Endothelial cell of umbilical vein (primary cell): Measurements from ENCODE around the gene AJM1. TPM values are rescaled to one million over a fixed set of nuclear protein-coding genes. Genes with fewer than 3 reads are reported as not detected.

Experiments
- BruUV-seq: library from RNA; stranded (reverse); fragments of 400-500 nt; replicated peaks from 2 replicates; lab custom pipeline; 2021; lab: Mats Ljungman, UMichigan
- CTCF ChIA-PET: fragments of 300-600, 350-600 bp; sonication (Branson Sonifier 250); formaldehyde crosslinking; loops from one replicate; lab custom pipeline; 2021; ENCODE audit warnings: antibody characterized with exemption, inconsistent platforms; lab: Charles Lee
- POLR2A ChIA-PET: fragments of 300-600, 350-600 bp; sonication (Branson Sonifier 250); formaldehyde crosslinking; loops from one replicate; lab custom pipeline; 2021; ENCODE audit warnings: antibody characterized with exemption, inconsistent platforms; lab: Charles Lee
- DNase-seq: peaks from one replicate; pipeline ENCODE4 v3.0.0-alpha.2; 2011; ENCODE audit warnings: low read depth, low spot score
- FAIRE-seq: peaks from 2 replicates; lab custom pipeline; 2011; peaks lifted over from hg19 to GRCh38; lab: Jason Lieb, UNC
- H2AFZ ChIP-seq: 2 replicates; pipeline ENCODE4 v1.6.0; 2012; ENCODE audit warnings: low read depth, low read length, control low read depth, inconsistent platforms
- H3K27ac ChIP-seq: 2 replicates; pipeline ENCODE4 v1.5.1; 2011; ENCODE audit warnings: low read depth, mild to moderate bottlenecking, control low read depth, low read length, moderate library complexity; ENCODE audit not compliant: insufficient read depth
- H3K27me3 ChIP-seq, 2 experiments: 2 replicates each; pipeline versions ENCODE4 v1.6.0 to v1.6.1; 2011; ENCODE audit warnings: low read length in 2 of 2, mixed read lengths in 1 of 2; ENCODE audit not compliant: control insufficient read depth in 2 of 2, insufficient read depth in 2 of 2
- H3K36me3 ChIP-seq, 2 experiments: 2 replicates in 1 of 2; 3 replicates in 1 of 2; pipeline ENCODE4 v1.5.1; 2011; ENCODE audit warnings: low read length in 2 of 2, mild to moderate bottlenecking in 1 of 2, moderate library complexity in 1 of 2; ENCODE audit not compliant: control insufficient read depth in 2 of 2, insufficient read depth in 2 of 2; ENCODE audit errors: extremely low read depth in 1 of 2
- H3K4me1 ChIP-seq: 3 replicates; pipeline ENCODE4 v1.5.1; 2011; ENCODE audit warnings: mild to moderate bottlenecking, low read length; ENCODE audit not compliant: control insufficient read depth, insufficient read depth; ENCODE audit errors: extremely low read depth
- H3K4me2 ChIP-seq: 2 replicates; pipeline ENCODE4 v1.6.1; 2011; ENCODE audit warnings: low read length, control low read depth, mixed read lengths; ENCODE audit not compliant: insufficient read depth
- H3K4me3 ChIP-seq, 3 experiments: fragments of 200-600 bp in 1 of 3; sonication (generic), shearing (Covaris generic) in 1 of 3; replicated peaks in 1 of 3; 2 replicates each; pipeline ENCODE4 v1.5.1; 2011 to 2016; ENCODE audit warnings: control low read depth in 3 of 3, low read length in 3 of 3, mild to moderate bottlenecking in 2 of 3, inconsistent platforms in 1 of 3, low read depth in 1 of 3, moderate library complexity in 1 of 3; ENCODE audit not compliant: insufficient read depth in 1 of 3
- H3K79me2 ChIP-seq: 2 replicates; pipeline ENCODE4 v1.6.0; 2012; ENCODE audit warnings: low read length, inconsistent platforms; ENCODE audit not compliant: control insufficient read depth, insufficient read depth
- H3K9ac ChIP-seq: replicated peaks from 2 replicates; pipeline ENCODE3; 2011; ENCODE audit warnings: low read length, control low read depth; ENCODE audit not compliant: insufficient read depth; ENCODE audit errors: extremely low read depth
- H3K9me1 ChIP-seq: replicated peaks from 3 replicates; pipeline ENCODE4 v1.6.0; 2011; ENCODE audit warnings: mild to moderate bottlenecking, low read length; ENCODE audit not compliant: control insufficient read depth, insufficient read depth; ENCODE audit errors: extremely low read depth
- H3K9me3 ChIP-seq: replicated peaks from 2 replicates; pipeline ENCODE4 v1.5.1; 2012; ENCODE audit warnings: low read length, inconsistent platforms; ENCODE audit not compliant: control insufficient read depth, insufficient read depth
- H4K20me1 ChIP-seq: replicated peaks from 2 replicates; pipeline ENCODE3; 2011; ENCODE audit warnings: mild to moderate bottlenecking, low read length; ENCODE audit not compliant: control insufficient read depth, insufficient read depth; ENCODE audit errors: extremely low read depth
- CTCF ChIP-seq, 2 donors: IDR thresholded peaks; 1 replicate in 1 of 2; 2 replicates in 1 of 2; pipeline ENCODE4 v1.5.1; 2011; ENCODE audit warnings: low read length in 2 of 2, mild to moderate bottlenecking in 2 of 2, moderate library complexity in 2 of 2, control low read depth in 1 of 2, inconsistent platforms in 1 of 2, low read depth in 1 of 2; ENCODE audit not compliant: insufficient read depth in 1 of 2; ENCODE audit errors: extremely low read depth in 1 of 2
- EZH2 ChIP-seq: IDR thresholded peaks from 2 replicates; pipeline ENCODE4 v1.6.1; 2012; ENCODE audit warnings: borderline replicate concordance, low read depth, mild to moderate bottlenecking, moderate library complexity, low read length, inconsistent platforms; ENCODE audit not compliant: severe bottlenecking
- FOS ChIP-seq: IDR thresholded peaks from 2 replicates; pipeline ENCODE4 v1.6.1; 2011; ENCODE audit warnings: mild to moderate bottlenecking, low read length, moderate library complexity, borderline replicate concordance; ENCODE audit not compliant: insufficient read depth
- GATA2 ChIP-seq: IDR thresholded peaks from 2 replicates; pipeline ENCODE4 v1.7.0; 2011; ENCODE audit warnings: low read depth, mild to moderate bottlenecking, moderate library complexity, mixed read lengths, low read length; ENCODE audit not compliant: insufficient read length, insufficient read depth
- JUN ChIP-seq: IDR thresholded peaks from 2 replicates; pipeline ENCODE4 v1.6.1; 2011; ENCODE audit warnings: borderline replicate concordance, low read depth; ENCODE audit not compliant: insufficient read length, insufficient read depth
- MAX ChIP-seq: IDR thresholded peaks from 2 replicates; pipeline ENCODE4 v1.6.1; 2011; ENCODE audit not compliant: insufficient read depth, insufficient read length
- MYC ChIP-seq: IDR thresholded peaks from one replicate; pipeline ENCODE4 v1.6.1; 2011; ENCODE audit warnings: mild to moderate bottlenecking, low read depth, low read length
- POLR2A ChIP-seq: IDR thresholded peaks from 2 replicates; pipeline ENCODE4 v1.6.1; 2012; ENCODE audit warnings: low read depth, mild to moderate bottlenecking, control low read depth, low read length
- POLR2AphosphoS5 ChIP-seq: IDR thresholded peaks from 2 replicates; pipeline ENCODE4 v1.6.1; 2012; ENCODE audit warnings: low read depth, mild to moderate bottlenecking, control low read depth, low read length, moderate library complexity; ENCODE audit not compliant: insufficient read depth
- dilution Hi-C: fragments of 300-500 bp; cut with MboI; formaldehyde crosslinking; loops from one replicate; pipeline ENCODE4 v1.15.0; 2019; ENCODE audit warnings: low sequenced_read_pairs; ENCODE audit not compliant: extremely low pct_ligation_motif_present
- intact Hi-C: fragments of 100-400 bp; cut with micrococcal nuclease; formaldehyde crosslinking; loops from one replicate; pipeline ENCODE4 v1.10.0; 2022
- polyA plus RNA-seq, 4 experiments: library from polyadenylated mRNA; depleted of rRNA in 3 of 4; stranded (reverse) in 3 of 4; unstranded in 1 of 4; fragments of >200 nt; gene quantifications; 2 replicates each; pipeline versions ENCODE4 v1.2.1 to v1.2.3, GENCODE V29; 2011 to 2012; ENCODE audit warnings: missing spikeins in 1 of 4
- total RNA-seq: library from RNA; stranded (reverse); gene quantifications from 2 replicates; pipeline ENCODE4 v1.2.3, GENCODE V29; 2021

The AJM1 gene
- total and polyA plus RNA-seq, 2 donors (not counting 3 experiments of a cell fraction or from before 2014, with no cell fraction given) = 0.30 to 1.3 TPM

GRCh38 chr9:136798708-136799078 is 43.6 kb upstream of the AJM1 start:
- H4K20me1 ChIP-seq = no peaks in the 10 kb centered on the region
- no peak overlapping the region for H3K4me2 ChIP-seq
- no peak overlapping the region for H3K9ac ChIP-seq
- no peak overlapping the region for H3K27ac ChIP-seq
- no peak for FAIRE-seq
- TF ChIP-seq MYC (no peak), CTCF (IDR thresholded peaks at IDR 0.05; ENCODE audit: extremely low read depth in 1 of 2, insufficient read depth in 1 of 2, low read depth in 1 of 2, low read length in 2 of 2) (no peak), JUN (no peak), FOS (no peak), POLR2AphosphoS5 (no peak), EZH2 (no peak), MAX (no peak), GATA2 (no peak), POLR2A (no peak)
- intact Hi-C loops (no loop called here), dilution Hi-C loops (no loop called here)
- no peak for DNase-seq
- no peaks in the 10 kb centered on the region for H3K79me2 ChIP-seq
- H3K36me3 ChIP-seq = peaks cover 0 to under 1% of the 10 kb centered on the region in 2 experiments
- ChIA-PET POLR2A (no interaction called here), CTCF (no interaction called here)
- H3K9me1 ChIP-seq = no peaks in the 10 kb centered on the region
- H3K4me3 ChIP-seq = no peak overlapping the region
- H3K27me3 ChIP-seq = peaks cover 29 to 32% of the 10 kb centered on the region in 2 experiments
- H3K4me1 ChIP-seq = no peaks in the 10 kb centered on the region
- no TSS peak for BruUV-seq
- no peak overlapping the region for H2AFZ ChIP-seq
- H3K9me3 ChIP-seq = no peaks in the 10 kb centered on the region
